HepG2 (cell line): ENCODE measurements around the gene PLRG1. TPM values are rescaled to one million over a fixed set of nuclear protein-coding genes. Genes with fewer than 3 reads are reported as not detected.

Source experiments
- ARID2 ChIP-seq: sonication (generic); formaldehyde crosslinking; IDR thresholded peaks from 2 replicates; pipeline ENCODE4 v1.8.1; 2022; ENCODE audit warnings: mild to moderate bottlenecking, missing genetic modification reagents, borderline replicate concordance
- ATF7 ChIP-seq, 2 experiments: fragments of 450-650 bp in 1 of 2; sonication (generic) in 1 of 2; formaldehyde crosslinking in 1 of 2; IDR thresholded peaks; 2 replicates each; pipeline versions ENCODE4 v1.4.0 to v1.6.1; 2016 to 2020; ENCODE audit warnings: antibody characterized with exemption in 1 of 2, mild to moderate bottlenecking in 1 of 2, missing genetic modification reagents in 1 of 2
- CEBPB ChIP-seq: IDR thresholded peaks from 2 replicates; pipeline ENCODE4 v1.6.1; 2011; ENCODE audit warnings: low read depth, low read length, improper control_type of control experiment, borderline replicate concordance
- CEBPG ChIP-seq: IDR thresholded peaks from 2 replicates; pipeline ENCODE4 v1.6.1; 2016
- ELF3 ChIP-seq: IDR thresholded peaks from 2 replicates; pipeline ENCODE4 v1.6.1; 2016; ENCODE audit warnings: missing genetic modification reagents, missing compliant biosample characterization
- FOSL2 ChIP-seq: sonication (generic); formaldehyde crosslinking; IDR thresholded peaks from 2 replicates; pipeline ENCODE4 v1.4.0; 2020; ENCODE audit warnings: missing genetic modification reagents
- FOXJ3 ChIP-seq: sonication (generic); formaldehyde crosslinking; IDR thresholded peaks from 2 replicates; pipeline ENCODE4 v1.4.0; 2020; ENCODE audit warnings: missing genetic modification reagents, mild to moderate bottlenecking, borderline replicate concordance
- HHEX ChIP-seq: IDR thresholded peaks from 2 replicates; pipeline ENCODE4 v1.6.1; 2016; ENCODE audit warnings: control low read depth
- HNF4G ChIP-seq, 2 experiments: sonication (generic) in 1 of 2; formaldehyde crosslinking in 1 of 2; IDR thresholded peaks; 2 replicates each; pipeline versions ENCODE4 v1.4.0 to v1.6.1; 2011 to 2020; ENCODE audit warnings: borderline replicate concordance in 2 of 2, low read depth in 2 of 2, mild to moderate bottlenecking in 2 of 2, low read length in 1 of 2, missing genetic modification reagents in 1 of 2, moderate library complexity in 1 of 2
- ISX ChIP-seq: sonication (generic); formaldehyde crosslinking; conservative IDR thresholded peaks from 2 replicates; pipeline ENCODE4 v1.5.0; 2020; ENCODE audit warnings: missing genetic modification reagents
- KDM4B ChIP-seq: sonication (generic); formaldehyde crosslinking; IDR thresholded peaks from 2 replicates; pipeline ENCODE4 v1.4.0; 2020; ENCODE audit warnings: missing genetic modification reagents
- NCOA5 ChIP-seq: sonication (generic); formaldehyde crosslinking; IDR thresholded peaks from 2 replicates; pipeline ENCODE4 v1.4.0; 2020; ENCODE audit warnings: missing genetic modification reagents
- NR2C2 ChIP-seq: sonication (generic); formaldehyde crosslinking; IDR thresholded peaks from 2 replicates; pipeline ENCODE4 v1.4.0; 2020; ENCODE audit warnings: missing genetic modification reagents, mild to moderate bottlenecking, moderate library complexity, borderline replicate concordance
- PAX8 ChIP-seq: sonication (generic); formaldehyde crosslinking; IDR thresholded peaks from 2 replicates; pipeline ENCODE4 v1.8.0; 2022; ENCODE audit warnings: mild to moderate bottlenecking, missing genetic modification reagents, borderline replicate concordance
- POLR2AphosphoS2 ChIP-seq: IDR thresholded peaks from 2 replicates; pipeline ENCODE4 v1.6.1; 2011; ENCODE audit warnings: low read depth, low read length, improper control_type of control experiment
- RBFOX2 ChIP-seq: fragments of 200-400 bp; formaldehyde crosslinking; IDR thresholded peaks from 2 replicates; pipeline ENCODE4 v1.6.1; 2017; ENCODE audit warnings: low read depth, mild to moderate bottlenecking, low read length
- SETDB1 ChIP-seq: sonication (generic); formaldehyde crosslinking; IDR thresholded peaks from 2 replicates; pipeline ENCODE4 v1.5.1; 2020; ENCODE audit warnings: missing genetic modification reagents, mild to moderate bottlenecking, borderline replicate concordance
- SMAD1 ChIP-seq: sonication (generic); formaldehyde crosslinking; IDR thresholded peaks from 2 replicates; pipeline ENCODE4 v1.4.0; 2020; ENCODE audit warnings: missing genetic modification reagents, low read depth, mild to moderate bottlenecking, borderline replicate concordance
- SNRNP70 ChIP-seq: fragments of 200-400 bp; formaldehyde crosslinking; IDR thresholded peaks from 2 replicates; pipeline ENCODE4 v1.6.1; 2017; ENCODE audit warnings: mild to moderate bottlenecking, low read depth, low read length, moderate library complexity
- TBX2 ChIP-seq: sonication (generic); formaldehyde crosslinking; IDR thresholded peaks from 2 replicates; pipeline ENCODE4 v1.5.0; 2020; ENCODE audit warnings: missing genetic modification reagents, mild to moderate bottlenecking, borderline replicate concordance
- TFAP4 ChIP-seq: sonication (generic); IDR thresholded peaks from 2 replicates; pipeline ENCODE4 v1.6.1; 2016; ENCODE audit warnings: low read depth, borderline replicate concordance
- WIZ ChIP-seq: sonication (generic); formaldehyde crosslinking; IDR thresholded peaks from 2 replicates; pipeline ENCODE4 v1.5.1; 2020; ENCODE audit warnings: mild to moderate bottlenecking, missing genetic modification reagents
- ZBTB20 ChIP-seq: sonication (generic); formaldehyde crosslinking; IDR thresholded peaks from 2 replicates; pipeline ENCODE4 v1.8.1; 2023; ENCODE audit warnings: missing genetic modification reagents, low read depth, mild to moderate bottlenecking, borderline replicate concordance
- ZNF138 ChIP-seq: sonication (generic); formaldehyde crosslinking; IDR thresholded peaks from 2 replicates; pipeline ENCODE4 v1.5.0; 2020; ENCODE audit warnings: mild to moderate bottlenecking, low read depth, missing genetic modification reagents
- ZNF207 ChIP-seq: fragments of 450-650 bp; IDR thresholded peaks from 2 replicates; pipeline ENCODE4 v1.6.1; 2016; ENCODE audit warnings: antibody characterized with exemption, borderline replicate concordance
- ZNF232 ChIP-seq: sonication (generic); formaldehyde crosslinking; IDR thresholded peaks from 2 replicates; pipeline ENCODE4 v1.4.0; 2020; ENCODE audit warnings: missing genetic modification reagents, borderline replicate concordance
- ZNF431 ChIP-seq: sonication (generic); formaldehyde crosslinking; IDR thresholded peaks from 2 replicates; pipeline ENCODE4 v1.9.0; 2022; ENCODE audit warnings: missing genetic modification reagents, low read depth, mild to moderate bottlenecking, borderline replicate concordance
- ZNF510 ChIP-seq: sonication (generic); formaldehyde crosslinking; IDR thresholded peaks from 2 replicates; pipeline ENCODE4 v1.4.0; 2020; ENCODE audit warnings: low read depth, mild to moderate bottlenecking, missing genetic modification reagents
- ZNF576 ChIP-seq: sonication (generic); formaldehyde crosslinking; IDR thresholded peaks from 2 replicates; pipeline ENCODE4 v1.4.0; 2020; ENCODE audit warnings: mild to moderate bottlenecking, missing genetic modification reagents
- ZNF83 ChIP-seq: sonication (generic); formaldehyde crosslinking; IDR thresholded peaks from 2 replicates; pipeline ENCODE4 v1.4.0; 2020; ENCODE audit warnings: missing genetic modification reagents, mild to moderate bottlenecking, borderline replicate concordance
- ZSCAN31 ChIP-seq: sonication (generic); formaldehyde crosslinking; IDR thresholded peaks from 2 replicates; pipeline ENCODE4 v1.5.0; 2020; ENCODE audit warnings: low read depth, mild to moderate bottlenecking, missing genetic modification reagents
- ZZZ3 ChIP-seq: sonication (generic); formaldehyde crosslinking; IDR thresholded peaks from 2 replicates; pipeline ENCODE4 v1.4.0; 2020; ENCODE audit warnings: missing genetic modification reagents, mild to moderate bottlenecking, borderline replicate concordance
- polyA plus RNA-seq, 8 experiments: library from polyadenylated mRNA; depleted of rRNA in 3 of 8; stranded (reverse) in 7 of 8; unstranded in 1 of 8; fragments of >200 nt; fragmentation: Illumina TruSeq in 4 of 8; extraction: Trizol in 4 of 8; gene quantifications; 2 replicates each; pipeline versions ENCODE4 v1.2.1 to v1.2.3, GENCODE V29; 2011 to 2016; ENCODE audit warnings: low read depth in 4 of 8, missing spikeins in 1 of 8, mixed read lengths in 1 of 8; ENCODE audit not compliant: insufficient read depth in 1 of 8
- total RNA-seq, 5 experiments: library from RNA; depleted of rRNA; stranded (reverse); fragments of >200 nt; fragmentation: Illumina TruSeq; extraction: Trizol; gene quantifications; 2 replicates each; pipeline ENCODE4 v1.2.3, GENCODE V29; 2016; ENCODE audit warnings: low read depth in 1 of 5

PLRG1 gene
- total and polyA plus RNA-seq, 2 of the 13 experiments (the other 11 are each of a cell fraction or from before 2014, with no cell fraction given) = 77.3 to 110 TPM

- no peak for TF ChIP-seq SNRNP70
- peak; percentile 95 for TF ChIP-seq FOXJ3 (CRISPR knock-in tag)
- peak; percentile 73 for TF ChIP-seq KDM4B (CRISPR knock-in tag)
- no peak for TF ChIP-seq ZNF138 (CRISPR knock-in tag)
- TF ChIP-seq HHEX (CRISPR knock-in tag) = 0 out of 2 replicates have a peak, but pooled peaks have one; percentile 50
- TF ChIP-seq RBFOX2 = peak; percentile 21; the same call in 1 of the 2 replicates
- TF ChIP-seq POLR2AphosphoS2 = no peak
- no peak for TF ChIP-seq NCOA5 (CRISPR knock-in tag)
- TF ChIP-seq FOSL2 = peak; percentile 77
- TF ChIP-seq CEBPG (CRISPR knock-in tag) = peak; percentile 97
- TF ChIP-seq ELF3 (CRISPR knock-in tag) = peak; percentile 48; the same call in 1 of the 2 replicates
- TF ChIP-seq ATF7 (IDR thresholded peaks at IDR 0.05) = peak; percentile 28; the same call in 1 of the 2 replicates
- TF ChIP-seq ATF7 (CRISPR knock-in tag; IDR thresholded peaks at IDR 0.05) = no peak
- TF ChIP-seq ISX (CRISPR knock-in tag) = no peak
- TF ChIP-seq ZNF431 = no peak
- peak; percentile 81 for TF ChIP-seq TBX2 (CRISPR knock-in tag)
- TF ChIP-seq WIZ = no peak
- TF ChIP-seq ZNF510 = no peak
- peak; percentile 71; the same call in 1 of the 2 replicates for TF ChIP-seq ZBTB20 (CRISPR knock-in tag)
- no peak for TF ChIP-seq PAX8 (CRISPR knock-in tag)
- no peak for TF ChIP-seq SETDB1 (CRISPR knock-in tag)
- TF ChIP-seq ZSCAN31 (CRISPR knock-in tag) = no peak
- no peak for TF ChIP-seq ZNF232 (CRISPR knock-in tag)
- TF ChIP-seq ZNF207 = no peak
- peak; percentile 60; the same call in 1 of the 2 replicates for TF ChIP-seq NR2C2
- TF ChIP-seq ZNF83 = no peak
- TF ChIP-seq ARID2 (CRISPR knock-in tag) = no peak
- peak; percentile 98 for TF ChIP-seq CEBPB
- no peak for TF ChIP-seq SMAD1 (CRISPR knock-in tag)
- TF ChIP-seq TFAP4 = no peak
- TF ChIP-seq HNF4G (IDR thresholded peaks at IDR 0.05; ENCODE audit: borderline replicate concordance, low read depth, low read length) = peak; percentile 50; the same call in 1 of the 2 replicates
- no peak for TF ChIP-seq HNF4G (CRISPR knock-in tag; IDR thresholded peaks at IDR 0.05; ENCODE audit: borderline replicate concordance, low read depth)
- no peak for TF ChIP-seq ZNF576
- TF ChIP-seq ZZZ3 = no peak
Observed at GRCh38 chr4:154577324-154577723, 27.1 kb upstream of the PLRG1 start (continued).
